HG02938 (cell line): Measurements from ENCODE around the gene CD151.
A peak's percentile ranks its signal among the peaks of the same experiment; 100 is the strongest.

Experiments
- ATAC-seq: cut with Tn5 transposase; IDR thresholded peaks from one replicate; pipeline ENCODE4 v1.9.1; 2021; ENCODE audit warnings: mild to moderate bottlenecking, moderate library complexity; ENCODE audit not compliant: unreplicated experiment

CD151 gene

GRCh38 chr11:813072-813455, 19.7 kb upstream of the CD151 start:
- no peak for ATAC-seq

GRCh38 chr11:813456-814096, 19.2 kb upstream of the CD151 start:
- no peak for ATAC-seq

- no peak for ATAC-seq
Observed at GRCh38 chr11:815675-816432, 16.9 kb upstream of the CD151 start.

- no peak for ATAC-seq
Observed at GRCh38 chr11:816433-816779, 16.3 kb upstream of the CD151 start.

- no peak for ATAC-seq
Observed at GRCh38 chr11:818396-819128, 14.2 kb upstream of the CD151 start, which contains the start of gene PNPLA2. TSS of gene PNPLA2 (plus strand) at chr11:818914. CDS start at chr11:819719, 805 bp downstream.

- peak; percentile 43 for ATAC-seq
Observed at GRCh38 chr11:819129-819931, 13.4 kb upstream of the CD151 start.

GRCh38 chr11:819943-820649, 12.7 kb upstream of the CD151 start:
- peak; percentile 56 for ATAC-seq

- ATAC-seq, result no peak
Observed at GRCh38 chr11:820655-821511, 11.9 kb upstream of the CD151 start.

GRCh38 chr11:821512-822371, 11.0 kb upstream of the CD151 start:
- ATAC-seq, result no peak

- ATAC-seq, result no peak
Observed at GRCh38 chr11:823441-824291, 9.1 kb upstream of the CD151 start.

GRCh38 chr11:824292-824880, 8.4 kb upstream of the CD151 start:
- ATAC-seq, result no peak

- ATAC-seq, result no peak
Observed at GRCh38 chr11:824942-825341, 7.8 kb upstream of the CD151 start.

- ATAC-seq, result no peak
Observed at GRCh38 chr11:825366-826226, 7.2 kb upstream of the CD151 start.

GRCh38 chr11:826227-826621, 6.5 kb upstream of the CD151 start:
- ATAC-seq, result no peak

- no peak for ATAC-seq
Observed at GRCh38 chr11:826836-827145, 6.0 kb upstream of the CD151 start.

GRCh38 chr11:827146-827896, 5.4 kb upstream of the CD151 start:
- no peak for ATAC-seq
